MG63 (cell line): ENCODE measurements around the gene HIBCH. TPM values are rescaled to one million over a fixed set of nuclear protein-coding genes. Genes with fewer than 3 reads are reported as not detected.
"Not testable (repeated sequence)": the region's sequence is repeated elsewhere in the genome, so short reads cannot be mapped to it uniquely, and the experiment has no call there.

Experiments used
- DNase-seq: peaks from one replicate; pipeline ENCODE4 v3.0.0-alpha.2; 2020
- H3K27me3 ChIP-seq: fragments of 250-450 bp; sonication (Bioruptor Pico); 2 replicates; pipeline ENCODE4 v1.5.1; 2020; ENCODE audit warnings: mild to moderate bottlenecking, moderate library complexity
- H3K36me3 ChIP-seq: fragments of 250-450 bp; sonication (Bioruptor Pico); 2 replicates; pipeline ENCODE4 v1.5.1; 2020; ENCODE audit warnings: mild to moderate bottlenecking, moderate library complexity
- H3K4me3 ChIP-seq: fragments of 250-450 bp; sonication (Bioruptor Pico); 2 replicates; pipeline ENCODE4 v1.5.1; 2020; ENCODE audit warnings: mild to moderate bottlenecking, moderate library complexity
- H3K9me3 ChIP-seq: fragments of 250-450 bp; sonication (Bioruptor Pico); 2 replicates; pipeline ENCODE4 v1.5.1; 2020; ENCODE audit warnings: mild to moderate bottlenecking, moderate library complexity
- total RNA-seq: library from RNA; depleted of rRNA; stranded (reverse); fragments of >200 nt; shearing (Covaris generic); gene quantifications from 2 replicates; pipeline ENCODE4 v1.2.3, GENCODE V29; 2014; ENCODE audit warnings: low replicate concordance

Gene HIBCH
- total RNA-seq, 1 experiment from 2014 or later: 13.9 TPM

- no peak overlapping the region for H3K4me3 ChIP-seq
- no peaks in the 10 kb centered on the region for H3K9me3 ChIP-seq
- H3K36me3 ChIP-seq: no peaks in the 10 kb centered on the region
- H3K27me3 ChIP-seq: no peaks in the 10 kb centered on the region
- DNase-seq: no peak
Observed at GRCh38 chr2:190325588-190325987, 6.0 kb upstream of the HIBCH start.

GRCh38 chr2:190323406-190323805, 3.8 kb upstream of the HIBCH start:
- Histone ChIP-seq H3K4me3 (no peak overlapping the region), H3K36me3 (no peaks in the 10 kb centered on the region), H3K27me3 (no peaks in the 10 kb centered on the region), H3K9me3 (no peaks in the 10 kb centered on the region)
- no peak for DNase-seq

- Histone ChIP-seq H3K9me3 (no peaks in the 10 kb centered on the region), H3K4me3 (no peak overlapping the region; the same call in 1 of the 2 replicates), H3K27me3 (no peaks in the 10 kb centered on the region), H3K36me3 (no peaks in the 10 kb centered on the region)
- DNase-seq: no peak
Observed at GRCh38 chr2:190320696-190321095, 1.1 kb upstream of the HIBCH start.

- no peaks in the 10 kb centered on the region for H3K27me3 ChIP-seq
- no peaks in the 10 kb centered on the region for H3K9me3 ChIP-seq
- DNase-seq: no peak
- peak overlapping the region; percentile 65 for H3K4me3 ChIP-seq
- no peaks in the 10 kb centered on the region for H3K36me3 ChIP-seq
Observed at GRCh38 chr2:190318931-190319554, 583 bp downstream of the HIBCH start.

- Histone ChIP-seq H3K27me3 (no peaks in the 10 kb centered on the region), H3K36me3 (peaks cover 2% of the 10 kb centered on the region; the same call in 1 of the 2 replicates), H3K9me3 (no peaks in the 10 kb centered on the region), H3K4me3 (peak overlapping the region; percentile 65)
- DNase-seq: no peak
Observed at GRCh38 chr2:190318514-190318913, 1.1 kb downstream of the HIBCH start.

GRCh38 chr2:190315273-190315672, 4.4 kb downstream of the HIBCH start:
- no peaks in the 10 kb centered on the region for H3K27me3 ChIP-seq
- H3K36me3 ChIP-seq: peaks cover 2% of the 10 kb centered on the region
- no peak overlapping the region for H3K4me3 ChIP-seq
- DNase-seq: no peak
- no peaks in the 10 kb centered on the region for H3K9me3 ChIP-seq

- H3K9me3 ChIP-seq: no peaks in the 10 kb centered on the region
- no peaks in the 10 kb centered on the region for H3K27me3 ChIP-seq
- DNase-seq: no peak
- peaks cover 2% of the 10 kb centered on the region for H3K36me3 ChIP-seq
- H3K4me3 ChIP-seq: no peak overlapping the region
Observed at GRCh38 chr2:190313880-190314279, 5.7 kb downstream of the HIBCH start.

- not testable (repeated sequence) for H3K36me3 ChIP-seq, DNase-seq, H3K27me3 ChIP-seq, H3K4me3 ChIP-seq, H3K9me3 ChIP-seq
Observed at GRCh38 chr2:190312635-190313025, 7.0 kb downstream of the HIBCH start.

- H3K4me3 ChIP-seq: no peak overlapping the region
- H3K9me3 ChIP-seq: no peaks in the 10 kb centered on the region
- H3K27me3 ChIP-seq: no peaks in the 10 kb centered on the region
- no peak for DNase-seq
- H3K36me3 ChIP-seq: peaks cover 2% of the 10 kb centered on the region
Observed at GRCh38 chr2:190311893-190312634, 7.6 kb downstream of the HIBCH start.

- H3K27me3 ChIP-seq: no peaks in the 10 kb centered on the region
- no peaks in the 10 kb centered on the region; the same call in 1 of the 2 replicates for H3K36me3 ChIP-seq
- H3K4me3 ChIP-seq: no peak overlapping the region
- no peaks in the 10 kb centered on the region for H3K9me3 ChIP-seq
- no peak for DNase-seq
Observed at GRCh38 chr2:190308031-190308430, 11.6 kb downstream of the HIBCH start.

GRCh38 chr2:190304404-190304803, 15.2 kb downstream of the HIBCH start:
- H3K9me3 ChIP-seq: no peaks in the 10 kb centered on the region
- peaks cover 6% of the 10 kb centered on the region; the same call in 1 of the 2 replicates for H3K36me3 ChIP-seq
- no peak for DNase-seq
- H3K27me3 ChIP-seq: no peaks in the 10 kb centered on the region
- no peak overlapping the region for H3K4me3 ChIP-seq

- Histone ChIP-seq H3K9me3 (no peaks in the 10 kb centered on the region), H3K36me3 (peaks cover 6% of the 10 kb centered on the region; the same call in 1 of the 2 replicates), H3K27me3 (no peaks in the 10 kb centered on the region), H3K4me3 (no peak overlapping the region)
- no peak for DNase-seq
Observed at GRCh38 chr2:190303647-190304046, 16.0 kb downstream of the HIBCH start.

- no peaks in the 10 kb centered on the region for H3K9me3 ChIP-seq
- H3K27me3 ChIP-seq: no peaks in the 10 kb centered on the region
- peaks cover 6% of the 10 kb centered on the region; the same call in 1 of the 2 replicates for H3K36me3 ChIP-seq
- no peak for DNase-seq
- no peak overlapping the region for H3K4me3 ChIP-seq
Observed at GRCh38 chr2:190302052-190302451, 17.6 kb downstream of the HIBCH start.

GRCh38 chr2:190301032-190301431, 18.6 kb downstream of the HIBCH start:
- no peaks in the 10 kb centered on the region for H3K27me3 ChIP-seq
- no peak overlapping the region for H3K4me3 ChIP-seq
- peaks cover 6% of the 10 kb centered on the region; the same call in 1 of the 2 replicates for H3K36me3 ChIP-seq
- H3K9me3 ChIP-seq: no peaks in the 10 kb centered on the region
- DNase-seq: no peak

GRCh38 chr2:190297880-190298279, 21.7 kb downstream of the HIBCH start:
- DNase-seq, H3K36me3 ChIP-seq, H3K27me3 ChIP-seq, H3K9me3 ChIP-seq, H3K4me3 ChIP-seq: not testable (repeated sequence)

GRCh38 chr2:190283783-190284182, 35.8 kb downstream of the HIBCH start:
- H3K9me3 ChIP-seq: no peaks in the 10 kb centered on the region
- H3K27me3 ChIP-seq: no peaks in the 10 kb centered on the region
- H3K4me3 ChIP-seq: no peak overlapping the region
- DNase-seq: no peak
- peaks cover 11% of the 10 kb centered on the region for H3K36me3 ChIP-seq

- H3K4me3 ChIP-seq: no peak overlapping the region
- DNase-seq: no peak
Observed at GRCh38 chr2:190280565-190281350, 38.9 kb downstream of the HIBCH start.

More at GRCh38 chr2:190280565-190281350, 38.9 kb downstream of the HIBCH start:
- Histone ChIP-seq H3K36me3 (no peaks in the 10 kb centered on the region; the same call in 1 of the 2 replicates), H3K9me3 (no peaks in the 10 kb centered on the region), H3K27me3 (no peaks in the 10 kb centered on the region)
